Thyroid gland (tissue), 4 donors: ENCODE measurements around the gene TNFAIP8.

Source experiments
- POLR2A ChIP-seq, 2 donors: fragments of 450-650 bp; IDR thresholded peaks; one replicate each; pipeline ENCODE4 v1.6.1; 2017; ENCODE audit warnings: antibody characterized with exemption in 2 of 2, mild to moderate bottlenecking in 2 of 2, moderate library complexity in 1 of 2
- TF ChIP-seq, protein P1 (sequence below), 6 experiments: fragments of 200-600 bp in 3 of 6; fragments of 450-650 bp in 3 of 6; sonication (generic) in 3 of 6; IDR thresholded peaks; one replicate each; pipeline ENCODE4 v1.5.1; 2016 to 2019; ENCODE audit warnings: antibody characterized with exemption in 6 of 6, mild to moderate bottlenecking in 2 of 6, inconsistent platforms in 1 of 6, moderate library complexity in 1 of 6

DNA sequence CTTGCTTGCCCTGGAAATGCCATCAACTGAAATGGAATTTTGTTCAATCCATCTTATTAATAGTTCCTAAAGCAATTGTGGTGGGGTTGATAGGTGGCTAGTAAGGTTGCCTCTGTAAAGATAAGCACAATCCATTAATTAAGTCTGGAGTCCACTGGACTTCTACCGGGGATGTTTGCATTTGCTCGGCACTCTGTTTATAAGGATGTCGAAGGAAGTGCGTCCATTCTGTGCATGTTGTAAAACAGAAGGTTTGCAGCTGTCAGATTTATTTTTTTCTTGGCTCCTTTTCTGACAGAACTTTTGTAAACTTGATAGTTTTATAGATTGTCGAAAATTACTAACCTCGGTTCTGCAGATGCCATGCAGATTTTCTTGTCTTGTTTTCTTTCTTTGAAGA lies 12.8 kb upstream of the TNFAIP8 start:
- TF ChIP-seq, protein P1, sequence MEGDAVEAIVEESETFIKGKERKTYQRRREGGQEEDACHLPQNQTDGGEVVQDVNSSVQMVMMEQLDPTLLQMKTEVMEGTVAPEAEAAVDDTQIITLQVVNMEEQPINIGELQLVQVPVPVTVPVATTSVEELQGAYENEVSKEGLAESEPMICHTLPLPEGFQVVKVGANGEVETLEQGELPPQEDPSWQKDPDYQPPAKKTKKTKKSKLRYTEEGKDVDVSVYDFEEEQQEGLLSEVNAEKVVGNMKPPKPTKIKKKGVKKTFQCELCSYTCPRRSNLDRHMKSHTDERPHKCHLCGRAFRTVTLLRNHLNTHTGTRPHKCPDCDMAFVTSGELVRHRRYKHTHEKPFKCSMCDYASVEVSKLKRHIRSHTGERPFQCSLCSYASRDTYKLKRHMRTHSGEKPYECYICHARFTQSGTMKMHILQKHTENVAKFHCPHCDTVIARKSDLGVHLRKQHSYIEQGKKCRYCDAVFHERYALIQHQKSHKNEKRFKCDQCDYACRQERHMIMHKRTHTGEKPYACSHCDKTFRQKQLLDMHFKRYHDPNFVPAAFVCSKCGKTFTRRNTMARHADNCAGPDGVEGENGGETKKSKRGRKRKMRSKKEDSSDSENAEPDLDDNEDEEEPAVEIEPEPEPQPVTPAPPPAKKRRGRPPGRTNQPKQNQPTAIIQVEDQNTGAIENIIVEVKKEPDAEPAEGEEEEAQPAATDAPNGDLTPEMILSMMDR (IDR thresholded peaks at IDR 0.05) = no peak
- no peak for TF ChIP-seq POLR2A (IDR thresholded peaks at IDR 0.05)
